HG02884 (cell line): ENCODE measurements around the gene RGS6.

Experiments
- ATAC-seq: cut with Tn5 transposase; IDR thresholded peaks from one replicate; pipeline ENCODE4 v1.9.1; 2021; ENCODE audit warnings: mild to moderate bottlenecking, moderate library complexity; ENCODE audit not compliant: unreplicated experiment

Gene RGS6

DNA sequence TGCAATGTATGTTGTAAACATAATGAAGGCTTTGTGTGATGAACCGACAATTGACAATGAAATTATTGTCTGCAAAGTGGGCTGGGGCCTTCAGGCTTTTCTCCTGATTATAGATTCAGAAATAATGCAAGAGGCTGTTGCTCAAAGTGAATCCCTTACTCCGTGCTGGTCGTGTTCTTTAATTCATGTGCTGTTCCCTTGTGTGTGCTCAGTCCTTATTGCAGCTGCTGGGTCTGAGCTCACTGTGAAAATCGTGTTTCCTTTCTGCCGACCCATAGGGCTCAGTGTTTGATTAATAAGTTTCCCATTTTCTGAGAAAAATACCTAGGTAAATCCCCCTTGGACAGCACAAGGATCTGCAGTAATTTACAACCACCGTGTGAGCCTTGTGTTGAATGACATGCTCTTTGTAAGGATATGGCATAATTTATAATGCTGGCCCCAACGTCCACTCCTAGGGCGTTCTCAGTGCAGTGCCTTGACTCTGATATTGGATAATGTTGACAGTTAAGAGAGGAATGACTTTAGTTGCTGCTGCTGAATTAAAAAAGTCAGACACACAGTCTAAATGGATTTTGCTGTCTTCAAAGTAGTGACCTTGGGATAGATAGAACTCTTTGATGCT lies 81.6 kb downstream of the RGS6 start:
- ATAC-seq, result no peak

- no peak for ATAC-seq
Measured at GRCh38 chr14:72014486-72014885, 82.3 kb downstream of the RGS6 start.

- no peak for ATAC-seq
Measured at GRCh38 chr14:72017290-72017689, 85.1 kb downstream of the RGS6 start.

DNA sequence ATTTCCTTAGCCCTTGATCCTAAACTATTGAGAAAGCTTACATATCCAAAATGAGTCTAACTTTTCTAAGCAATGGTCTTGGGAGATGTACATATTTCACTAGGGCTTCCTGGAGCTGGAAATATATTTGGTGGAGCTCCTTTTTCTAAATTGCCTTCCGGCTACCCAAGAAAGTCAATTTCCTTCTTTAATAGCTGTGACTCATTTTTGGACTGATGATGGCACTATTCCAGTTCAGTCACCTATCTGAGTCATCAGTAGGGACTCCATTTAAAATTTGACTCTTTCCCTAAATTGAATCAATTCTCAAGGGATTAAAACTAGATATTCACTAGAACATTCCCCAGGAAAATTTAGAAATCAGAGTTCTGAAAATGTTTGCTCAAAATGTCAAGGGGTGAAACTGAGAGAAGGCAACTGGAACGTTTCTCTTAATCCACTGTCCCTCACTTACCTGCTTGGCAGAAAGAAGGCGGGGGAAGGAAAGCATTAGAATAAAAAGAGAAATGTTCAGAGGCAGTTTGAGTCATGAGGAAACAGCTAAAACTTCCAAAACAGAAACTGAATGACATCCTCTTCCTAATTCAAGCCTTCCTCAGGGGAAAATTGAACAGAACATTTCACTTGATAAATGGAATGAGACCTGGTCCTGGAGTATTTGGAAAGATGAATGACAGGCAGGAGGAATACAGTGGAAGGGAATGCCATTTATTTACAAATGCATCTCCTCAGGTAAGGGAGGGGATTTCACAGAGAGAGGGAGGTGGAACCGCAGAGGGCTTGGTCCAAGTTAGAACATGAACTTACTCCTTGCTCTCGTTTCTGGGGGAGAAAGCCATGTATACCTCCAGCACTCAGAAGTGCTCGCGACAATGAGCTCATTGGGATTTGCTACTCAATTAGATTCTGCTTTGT lies 91.2 kb downstream of the RGS6 start:
- ATAC-seq, result no peak

DNA sequence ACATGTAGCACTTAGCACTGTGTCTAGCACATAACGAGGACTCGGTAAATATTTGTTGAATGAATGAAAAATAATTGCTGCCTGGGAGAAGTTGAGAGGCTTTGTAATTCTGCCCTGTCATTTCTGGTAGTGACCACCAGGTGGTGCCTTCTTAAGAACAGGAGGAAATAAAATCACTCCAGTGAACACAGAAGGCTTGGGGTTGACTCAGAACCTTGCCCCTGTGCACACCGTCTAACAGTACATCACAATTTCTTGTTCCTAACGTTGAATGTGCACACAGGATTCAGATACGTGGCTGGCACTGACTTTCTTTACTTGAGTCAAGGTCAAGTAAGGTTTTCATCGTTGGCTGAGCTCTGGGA lies 91.8 kb downstream of the RGS6 start:
- ATAC-seq, result no peak

DNA sequence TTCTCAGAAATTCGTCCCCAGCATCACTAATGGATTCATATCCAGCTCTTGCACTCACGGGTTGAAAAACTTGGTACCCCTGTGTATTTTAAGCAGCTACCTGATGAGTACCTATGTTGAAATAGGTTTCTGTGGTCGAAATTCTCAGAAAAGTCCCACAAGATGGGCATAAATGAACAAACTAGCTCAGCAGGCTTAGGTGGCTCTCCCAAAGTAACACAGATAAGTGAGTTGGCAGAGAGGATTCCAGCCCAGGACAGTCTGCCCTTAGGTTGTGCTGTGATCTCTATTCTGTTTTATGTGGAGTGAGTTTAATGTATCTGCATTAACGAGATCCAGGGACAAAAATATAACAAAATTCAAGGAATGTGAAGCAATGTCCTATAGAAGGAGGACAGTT lies 92.3 kb downstream of the RGS6 start:
- no peak for ATAC-seq

- ATAC-seq, result no peak
Measured at GRCh38 chr14:72026536-72026935, 94.3 kb downstream of the RGS6 start.

DNA sequence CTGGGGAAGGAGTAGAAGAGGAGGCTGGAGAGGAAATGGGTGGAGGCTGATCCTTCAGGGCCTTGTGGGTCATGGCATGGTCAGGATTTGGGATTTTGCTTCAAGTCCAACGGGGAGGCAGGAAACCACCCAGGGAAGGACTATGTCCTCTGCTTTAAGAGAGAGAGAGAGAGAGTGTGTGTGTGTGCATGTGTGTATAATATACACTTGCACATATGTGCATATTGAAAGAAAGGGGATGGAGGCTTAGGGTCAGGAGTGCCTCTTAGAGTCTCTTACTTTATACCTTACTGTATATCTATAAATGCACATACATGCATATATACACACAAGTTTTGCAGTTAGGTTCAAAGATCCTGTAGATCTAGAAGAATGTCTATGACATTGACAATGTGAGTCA lies 94.8 kb downstream of the RGS6 start:
- no peak for ATAC-seq

DNA sequence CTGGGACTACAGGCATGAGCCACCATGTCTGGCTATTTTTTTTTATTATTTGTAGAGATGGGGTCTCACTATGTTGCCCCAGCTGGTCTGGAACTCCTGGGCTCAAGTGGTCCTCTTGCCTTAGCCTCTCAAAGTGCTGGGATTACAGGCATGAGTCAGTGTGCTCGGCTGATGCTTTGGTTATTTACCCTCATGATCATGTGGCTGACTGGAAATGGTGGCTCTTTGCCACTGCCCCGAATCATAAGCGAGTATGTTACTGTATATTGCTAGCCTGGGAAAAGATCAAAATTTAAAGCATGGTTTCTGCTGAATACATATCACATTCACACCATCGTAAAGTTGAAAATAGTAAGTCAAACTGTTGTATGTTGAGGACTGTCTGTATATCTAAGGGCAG lies 101.1 kb downstream of the RGS6 start:
- ATAC-seq, result no peak

GRCh38 chr14:72040528-72040927 lies 108.3 kb downstream of the RGS6 start:
- no peak for ATAC-seq

DNA sequence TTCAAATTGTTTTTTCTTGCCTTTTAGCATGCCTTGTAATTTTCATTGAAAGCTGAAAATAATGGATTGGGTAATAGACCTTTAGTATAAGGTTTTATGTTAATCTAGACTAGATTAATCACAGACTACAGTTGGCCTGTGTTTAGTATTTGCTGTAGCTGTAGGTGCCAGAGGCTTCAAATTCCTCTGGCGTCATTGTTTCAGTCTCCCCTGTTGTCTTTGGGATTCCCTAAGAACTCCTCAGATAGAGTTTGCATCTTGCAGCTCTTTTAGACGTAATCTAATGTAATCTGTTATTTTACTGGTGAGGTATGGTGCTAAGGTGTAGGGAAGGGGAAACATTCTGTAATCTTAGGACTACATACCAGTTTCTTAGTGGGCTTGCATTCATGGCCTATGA lies 113.0 kb downstream of the RGS6 start:
- ATAC-seq, result no peak

- ATAC-seq, result no peak
Measured at GRCh38 chr14:72045885-72046284, 113.7 kb downstream of the RGS6 start.

DNA sequence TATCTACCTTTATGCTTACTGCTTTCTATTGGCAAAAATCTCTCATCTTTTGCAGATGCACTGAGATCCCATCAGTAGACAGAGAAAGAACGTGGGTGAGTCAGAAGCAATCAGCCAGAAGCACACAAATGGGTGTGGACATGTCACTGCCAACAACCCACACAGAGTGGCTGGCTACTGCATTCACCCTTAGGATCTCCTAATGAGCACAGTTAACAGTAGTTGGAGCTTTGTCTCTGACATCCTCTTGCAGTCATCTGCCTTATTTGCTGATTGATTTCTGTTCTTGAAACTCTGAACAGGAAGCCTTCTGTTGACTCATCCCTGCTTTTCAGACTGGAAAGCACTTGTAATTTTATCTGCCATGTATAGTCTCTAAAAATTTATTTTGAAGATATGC lies 117.2 kb downstream of the RGS6 start:
- ATAC-seq, result no peak

- ATAC-seq, result no peak
Measured at GRCh38 chr14:72052356-72052755, 120.1 kb downstream of the RGS6 start.

DNA sequence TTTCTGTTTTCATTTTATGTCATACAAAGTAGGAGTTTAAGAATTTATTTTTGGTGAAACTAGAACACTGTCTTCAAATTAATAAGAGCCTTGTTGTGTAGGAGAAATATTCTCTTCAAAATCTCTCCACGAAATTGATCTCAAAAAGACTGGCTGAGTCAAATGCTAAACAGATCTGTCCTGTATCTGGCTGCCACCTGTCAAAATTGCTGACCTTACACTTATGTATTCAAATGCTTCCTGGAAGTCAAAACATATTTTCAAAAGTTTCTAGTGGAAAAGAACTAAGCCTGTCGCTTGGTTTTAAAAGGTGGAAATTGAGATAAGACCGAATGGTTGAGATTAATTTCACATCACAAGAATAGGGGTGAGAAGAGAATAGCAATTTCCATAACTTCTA lies 121.4 kb downstream of the RGS6 start:
- no peak for ATAC-seq

- no peak for ATAC-seq
Measured at GRCh38 chr14:72054911-72055310, 122.7 kb downstream of the RGS6 start.

GRCh38 chr14:72057701-72058285 lies 125.6 kb downstream of the RGS6 start:
- no peak for ATAC-seq

DNA sequence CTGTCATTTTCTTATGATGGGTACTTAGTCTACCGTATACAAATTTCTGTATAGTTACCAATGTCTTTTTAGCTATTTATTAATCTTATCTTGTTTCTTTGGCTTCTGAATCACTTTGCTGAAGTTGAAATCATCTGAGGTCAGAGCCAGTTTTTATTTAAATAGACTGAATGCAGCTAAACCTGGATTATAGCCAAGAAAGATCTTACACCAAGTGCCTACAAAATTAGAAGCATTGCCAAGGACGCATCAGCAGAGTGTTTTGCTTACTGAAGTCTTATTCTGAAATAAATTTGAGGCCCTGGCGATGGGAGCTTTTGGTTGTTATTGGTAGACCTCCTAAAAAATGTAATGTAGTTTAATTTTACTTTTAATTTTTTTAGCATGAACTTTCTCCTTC lies 128.2 kb downstream of the RGS6 start:
- ATAC-seq, result no peak

GRCh38 chr14:72060917-72061316 lies 128.7 kb downstream of the RGS6 start:
- no peak for ATAC-seq

DNA sequence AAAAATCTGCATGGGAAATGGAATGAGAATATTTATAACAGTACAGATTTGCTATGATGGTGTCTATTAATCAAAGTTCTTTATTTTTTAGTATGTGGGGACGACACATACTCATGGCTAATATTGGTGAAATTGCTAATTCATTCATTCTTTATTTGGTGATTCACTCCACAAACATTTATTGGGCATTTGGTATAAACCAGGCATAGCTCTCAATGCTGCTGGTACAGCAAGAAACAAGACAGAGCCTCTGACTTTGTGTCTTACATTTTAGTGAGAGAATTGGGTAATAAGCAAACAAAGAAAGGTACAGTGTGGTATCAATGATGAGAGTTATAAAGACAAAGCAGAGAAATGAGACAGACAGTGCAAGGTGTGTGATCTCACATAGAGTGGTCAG lies 129.5 kb downstream of the RGS6 start:
- no peak for ATAC-seq

GRCh38 chr14:72063761-72064282 lies 131.6 kb downstream of the RGS6 start:
- ATAC-seq, result no peak

- ATAC-seq, result no peak
Measured at GRCh38 chr14:72064501-72064900, 132.3 kb downstream of the RGS6 start.
